Measurements from ENCODE around the gene IL22RA1.

- no peak for TF ChIP-seq CTCF (IDR thresholded peaks at IDR 0.05)
- no peak for TF ChIP-seq POLR2A (IDR thresholded peaks at IDR 0.05)
These were observed 73.1 kb downstream of the IL22RA1 start for GRCh38 chr1:24069817-24070216.
